ENCODE data around the gene TF. TPM values are rescaled to one million over a fixed set of nuclear protein-coding genes. Genes with fewer than 3 reads are reported as not detected.
"Not testable (repeated sequence)": the region's sequence is repeated elsewhere in the genome, so short reads cannot be mapped to it uniquely, and the experiment has no call there.

TF gene
- total RNA-seq, 2 experiments from 2014 or later, result 0.15 to 0.25 TPM

DNA sequence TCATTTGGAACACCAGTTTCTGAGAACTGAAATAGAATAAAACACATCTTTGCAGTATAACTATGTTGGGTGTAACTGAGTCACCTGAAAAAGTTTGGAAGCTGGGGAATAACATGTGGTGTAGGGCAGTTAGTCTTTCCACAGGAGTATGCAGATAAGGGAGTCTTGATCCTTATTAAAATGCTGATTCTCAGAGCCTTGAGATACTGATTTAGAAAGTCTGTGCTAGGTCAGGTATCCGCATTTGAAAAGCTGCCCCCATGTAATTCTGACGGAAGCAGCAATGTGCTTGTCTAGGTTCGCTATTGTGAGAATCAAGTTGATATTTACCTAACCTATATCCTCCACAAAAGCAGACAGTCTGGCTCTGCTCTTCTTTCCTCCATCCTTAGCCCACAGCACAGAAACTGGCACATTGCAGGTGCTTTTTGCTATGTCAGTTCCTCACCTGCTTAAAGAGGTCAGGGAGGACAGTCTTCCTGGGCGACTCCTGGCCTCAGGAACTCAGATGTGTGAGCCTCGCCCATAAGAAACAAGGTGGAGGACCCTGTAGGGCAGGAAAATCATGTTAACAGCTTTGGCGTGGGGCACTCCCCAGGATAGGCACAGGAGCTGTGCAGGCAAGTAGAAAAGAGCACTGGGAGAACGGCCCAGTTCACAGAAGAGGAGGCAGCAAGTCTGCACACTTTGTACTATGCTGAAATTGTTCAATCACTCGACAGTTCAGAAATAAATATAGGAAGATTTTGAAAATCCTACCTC lies 31.8 kb downstream of the TF start:
- no peaks in the 10 kb centered on the region for H3K9me2 ChIP-seq (ENCODE audit: insufficient read depth, low read length)
- H3K79me2 ChIP-seq (ENCODE audit: insufficient read depth, low read depth, low read length), result no peaks in the 10 kb centered on the region
- H3K4me2 ChIP-seq (ENCODE audit: low read length), result no peak overlapping the region
- DNase-seq (ENCODE audit: low spot score), result no peak
- H3K27ac ChIP-seq (ENCODE audit: low read depth, low read length, poor library complexity, severe bottlenecking), result no peak overlapping the region
- TF ChIP-seq, protein P1, sequence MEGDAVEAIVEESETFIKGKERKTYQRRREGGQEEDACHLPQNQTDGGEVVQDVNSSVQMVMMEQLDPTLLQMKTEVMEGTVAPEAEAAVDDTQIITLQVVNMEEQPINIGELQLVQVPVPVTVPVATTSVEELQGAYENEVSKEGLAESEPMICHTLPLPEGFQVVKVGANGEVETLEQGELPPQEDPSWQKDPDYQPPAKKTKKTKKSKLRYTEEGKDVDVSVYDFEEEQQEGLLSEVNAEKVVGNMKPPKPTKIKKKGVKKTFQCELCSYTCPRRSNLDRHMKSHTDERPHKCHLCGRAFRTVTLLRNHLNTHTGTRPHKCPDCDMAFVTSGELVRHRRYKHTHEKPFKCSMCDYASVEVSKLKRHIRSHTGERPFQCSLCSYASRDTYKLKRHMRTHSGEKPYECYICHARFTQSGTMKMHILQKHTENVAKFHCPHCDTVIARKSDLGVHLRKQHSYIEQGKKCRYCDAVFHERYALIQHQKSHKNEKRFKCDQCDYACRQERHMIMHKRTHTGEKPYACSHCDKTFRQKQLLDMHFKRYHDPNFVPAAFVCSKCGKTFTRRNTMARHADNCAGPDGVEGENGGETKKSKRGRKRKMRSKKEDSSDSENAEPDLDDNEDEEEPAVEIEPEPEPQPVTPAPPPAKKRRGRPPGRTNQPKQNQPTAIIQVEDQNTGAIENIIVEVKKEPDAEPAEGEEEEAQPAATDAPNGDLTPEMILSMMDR (conservative IDR thresholded peaks at IDR 0.05; ENCODE audit: low read length), result no peak
- no peak for TF ChIP-seq EZH2phosphoT487 (IDR thresholded peaks at IDR 0.05; ENCODE audit: borderline replicate concordance, low read depth, low read length)
- no peak overlapping the region for H3K4me3 ChIP-seq (ENCODE audit: low read depth, low read length, poor library complexity, severe bottlenecking)
- POLR2A ChIA-PET, result no interaction called here
- BruUV-seq (replicated peaks), result no TSS peak
- H4K20me1 ChIP-seq (ENCODE audit: insufficient read depth, low read length), result no peaks in the 10 kb centered on the region
- intact Hi-C loops (cut with micrococcal nuclease; ENCODE audit: unreplicated experiment), result no loop called here
- no peaks in the 10 kb centered on the region for H3K4me1 ChIP-seq (ENCODE audit: insufficient read depth, low read length, poor library complexity, severe bottlenecking)
- H3K9me3 ChIP-seq (ENCODE audit: low read length), result no peaks in the 10 kb centered on the region
- H3K36me3 ChIP-seq (ENCODE audit: insufficient read depth, low read length), result no peaks in the 10 kb centered on the region
- H2AFZ ChIP-seq (ENCODE audit: low read length), result no peak overlapping the region
- CTCF ChIA-PET (ENCODE audit: unreplicated experiment), result no interaction called here

DNA sequence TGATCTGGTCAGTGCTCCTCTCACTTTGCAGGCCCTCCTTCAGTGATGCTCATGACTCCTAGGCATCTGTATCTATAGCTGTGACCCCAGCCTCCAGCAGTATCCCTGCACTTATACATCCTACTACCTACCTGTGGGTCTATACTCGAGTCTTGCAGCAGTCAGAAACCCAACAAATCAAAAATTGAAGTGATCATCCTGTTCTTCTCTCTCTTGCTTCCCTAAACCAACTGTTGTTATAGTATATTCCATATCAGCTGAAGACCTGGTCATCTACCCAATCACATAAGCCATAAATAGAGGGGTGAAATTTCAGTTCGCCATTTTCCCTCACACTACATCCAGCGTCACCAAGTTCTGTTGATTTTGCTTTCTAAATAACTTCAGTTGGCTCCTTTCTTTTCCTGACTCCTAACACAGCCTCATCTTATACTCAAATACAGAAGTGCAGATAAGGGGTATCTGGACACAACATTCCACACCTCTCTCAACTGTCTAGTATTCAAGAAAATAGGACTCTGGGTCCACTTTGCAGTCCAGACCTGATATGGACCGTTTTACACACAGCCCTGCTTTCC lies 33.5 kb downstream of the TF start:
- no peaks in the 10 kb centered on the region for H3K9me2 ChIP-seq (ENCODE audit: insufficient read depth, low read length)
- no peak overlapping the region for H3K4me3 ChIP-seq (ENCODE audit: low read depth, low read length, poor library complexity, severe bottlenecking)
- no peaks in the 10 kb centered on the region for H3K79me2 ChIP-seq (ENCODE audit: insufficient read depth, low read depth, low read length)
- H4K20me1 ChIP-seq (ENCODE audit: insufficient read depth, low read length), result no peaks in the 10 kb centered on the region
- no peak overlapping the region for H3K4me2 ChIP-seq (ENCODE audit: low read length)
- no peaks in the 10 kb centered on the region for H3K9me3 ChIP-seq (ENCODE audit: low read length)
- intact Hi-C loops (cut with micrococcal nuclease; ENCODE audit: unreplicated experiment), result no loop called here
- CTCF ChIA-PET (ENCODE audit: unreplicated experiment), result no interaction called here
- no peak overlapping the region for H3K27ac ChIP-seq (ENCODE audit: low read depth, low read length, poor library complexity, severe bottlenecking)
- TF ChIP-seq EZH2phosphoT487 (IDR thresholded peaks at IDR 0.05; ENCODE audit: borderline replicate concordance, low read depth, low read length), result no peak
- TF ChIP-seq, protein P1 (conservative IDR thresholded peaks at IDR 0.05; ENCODE audit: low read length), result no peak
- POLR2A ChIA-PET, result no interaction called here
- no peaks in the 10 kb centered on the region for H3K4me1 ChIP-seq (ENCODE audit: insufficient read depth, low read length, poor library complexity, severe bottlenecking)
- BruUV-seq (replicated peaks), result no TSS peak
- H2AFZ ChIP-seq (ENCODE audit: low read length), result no peak overlapping the region
- no peaks in the 10 kb centered on the region for H3K36me3 ChIP-seq (ENCODE audit: insufficient read depth, low read length)
- no peak for DNase-seq (ENCODE audit: low spot score)

DNA sequence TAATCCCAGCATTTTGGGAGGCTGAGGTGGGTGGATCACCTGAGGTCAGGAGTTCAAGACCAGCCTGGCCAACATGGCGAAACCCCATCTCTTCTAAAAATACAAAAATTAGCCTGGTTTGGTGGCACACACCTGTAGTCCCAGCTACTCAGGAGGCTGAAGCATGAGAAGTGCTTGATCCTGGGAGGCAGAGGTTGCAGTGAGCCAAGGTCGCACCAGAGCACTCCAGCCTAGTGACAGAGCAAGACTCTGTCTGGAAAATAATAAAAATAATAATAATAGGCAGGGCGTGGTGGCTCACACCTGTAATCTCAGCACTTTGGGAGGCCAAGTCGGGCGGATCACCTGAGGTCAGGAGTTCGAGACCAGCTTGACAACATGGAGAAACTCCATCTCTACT lies 34.6 kb downstream of the TF start:
- BruUV-seq (replicated peaks), result not testable (repeated sequence)

More for the DNA sequence above, 34.6 kb downstream of the TF start:
- H2AFZ ChIP-seq (ENCODE audit: low read length); H3K27ac ChIP-seq (ENCODE audit: low read depth, low read length, poor library complexity, severe bottlenecking); H3K9me2 ChIP-seq (ENCODE audit: insufficient read depth, low read length); intact Hi-C loops (cut with micrococcal nuclease; ENCODE audit: unreplicated experiment); H3K36me3 ChIP-seq (ENCODE audit: insufficient read depth, low read length); H3K4me3 ChIP-seq (ENCODE audit: low read depth, low read length, poor library complexity, severe bottlenecking); H3K79me2 ChIP-seq (ENCODE audit: insufficient read depth, low read depth, low read length); DNase-seq (ENCODE audit: low spot score); H3K9me3 ChIP-seq (ENCODE audit: low read length); H3K4me2 ChIP-seq (ENCODE audit: low read length); H3K4me1 ChIP-seq (ENCODE audit: insufficient read depth, low read length, poor library complexity, severe bottlenecking); CTCF ChIA-PET (ENCODE audit: unreplicated experiment); H4K20me1 ChIP-seq (ENCODE audit: insufficient read depth, low read length); POLR2A ChIA-PET: not testable (repeated sequence)
